HS-5 (cell line): ENCODE results near the gene VPS25.

Source experiments
- DNase-seq: peaks from one replicate; pipeline ENCODE4 v3.0.0-alpha.2; 2012; ENCODE audit warnings: low read depth

The VPS25 gene

DNA sequence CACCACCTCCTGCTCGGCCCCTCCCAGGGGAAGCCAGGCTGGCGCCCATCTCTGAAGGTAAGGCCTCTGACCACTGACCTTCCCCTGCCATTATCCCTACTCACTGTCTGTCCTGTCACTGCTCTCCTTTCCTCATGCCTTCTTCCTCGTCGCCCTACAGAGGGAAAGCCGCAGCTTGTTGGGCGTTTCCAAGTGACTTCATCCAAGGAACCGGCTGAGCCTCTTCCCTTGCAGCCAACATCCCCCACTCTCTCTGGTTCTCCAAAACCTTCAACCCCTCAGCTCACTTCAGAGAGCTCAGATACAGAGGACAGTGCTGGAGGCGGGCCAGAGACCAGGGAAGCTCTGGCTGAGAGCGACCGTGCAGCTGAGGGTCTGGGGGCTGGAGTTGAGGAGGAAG is 22.2 kb downstream of the VPS25 start:
- no peak for DNase-seq

DNA sequence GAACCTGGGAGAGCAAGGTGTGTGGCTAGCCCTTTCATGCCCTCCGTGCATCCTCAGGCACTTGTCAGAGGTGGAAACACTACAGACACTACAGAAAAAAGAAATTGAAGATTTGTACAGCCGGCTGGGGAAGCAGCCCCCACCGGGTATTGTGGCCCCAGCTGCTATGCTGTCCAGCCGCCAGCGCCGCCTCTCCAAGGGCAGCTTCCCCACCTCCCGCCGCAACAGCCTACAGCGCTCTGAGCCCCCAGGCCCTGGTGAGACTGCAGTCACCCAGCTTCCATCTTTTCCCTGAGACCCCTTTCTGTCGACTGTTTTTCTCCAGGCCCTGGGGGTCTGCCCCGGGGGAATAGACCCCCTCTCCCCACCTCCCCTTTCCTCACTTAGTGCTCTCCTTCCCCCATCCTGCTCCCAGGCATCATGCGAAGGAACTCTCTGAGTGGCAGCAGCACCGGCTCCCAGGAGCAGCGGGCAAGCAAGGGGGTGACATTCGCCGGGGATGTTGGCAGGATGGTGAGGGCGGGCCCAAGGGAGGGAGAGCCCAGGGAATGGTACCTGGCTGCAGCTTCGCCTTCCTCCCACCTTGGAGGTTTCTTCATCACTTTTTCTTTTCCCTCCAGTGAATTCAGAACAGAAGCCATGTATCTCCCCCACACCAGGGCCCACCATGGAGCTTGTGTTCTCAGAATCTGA is 23.0 kb downstream of the VPS25 start:
- DNase-seq: no peak

DNA sequence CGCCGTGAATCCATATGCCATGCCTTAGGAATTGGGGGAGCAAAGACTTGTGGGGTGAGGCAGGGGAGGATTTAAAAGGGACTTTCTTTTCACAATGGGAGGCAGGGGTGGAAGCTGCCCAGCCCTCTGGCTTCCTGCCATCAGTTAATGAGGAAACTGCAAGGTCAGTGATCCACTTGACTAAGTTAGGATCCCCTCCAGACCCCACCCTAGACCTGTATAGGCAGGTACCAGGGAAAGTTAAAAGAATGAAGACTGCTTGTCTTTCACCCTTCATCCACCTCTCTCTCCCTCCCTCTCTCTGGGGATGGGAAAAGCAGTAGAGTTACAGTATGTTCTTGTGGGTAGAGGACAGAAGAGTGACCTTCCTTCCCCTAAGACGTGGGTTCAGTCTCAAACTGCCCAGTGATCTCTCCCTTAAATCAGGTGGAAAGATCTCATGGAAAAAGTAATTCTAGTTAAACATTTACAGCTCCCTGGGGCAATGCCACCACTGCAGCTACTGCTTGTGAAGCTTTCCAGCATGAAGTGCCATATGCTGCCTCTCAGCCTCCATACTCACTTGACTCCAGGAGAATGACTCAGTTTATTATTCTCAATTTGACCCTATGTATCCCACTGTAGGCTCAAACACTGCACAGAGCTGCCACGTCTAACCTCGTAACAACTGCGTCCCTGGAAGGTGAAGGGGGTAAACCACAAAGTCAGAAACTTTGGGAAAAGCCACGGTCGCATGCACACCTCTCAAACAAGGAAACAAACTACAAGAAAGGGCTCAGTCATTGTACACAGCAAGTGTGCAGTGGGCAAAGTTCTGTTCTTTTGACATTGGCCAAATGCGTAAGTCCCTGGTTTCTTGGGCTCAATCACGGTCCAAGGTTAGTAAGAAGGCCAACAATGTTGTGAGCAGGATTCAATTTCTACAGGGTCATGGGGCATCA is 24.1 kb downstream of the VPS25 start:
- no peak for DNase-seq

DNA sequence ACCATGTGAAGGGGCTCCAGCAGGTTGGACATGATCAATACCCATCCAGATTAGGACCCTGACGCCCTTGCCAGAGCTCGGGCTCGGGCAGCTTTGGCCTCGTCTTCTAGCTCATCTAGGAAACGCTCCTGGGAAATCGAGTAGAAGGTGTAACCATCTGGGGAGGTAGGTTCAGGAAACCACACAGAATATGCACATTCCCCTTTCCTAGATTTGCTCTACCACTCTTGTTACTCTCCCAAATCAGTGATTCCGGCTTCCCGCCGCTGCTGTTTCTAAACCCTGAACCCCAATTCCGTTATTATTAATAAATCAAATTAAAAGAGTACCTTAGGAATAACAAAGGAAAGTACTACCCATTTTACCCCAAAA is 24.7 kb downstream of the VPS25 start:
- no peak for DNase-seq

DNA sequence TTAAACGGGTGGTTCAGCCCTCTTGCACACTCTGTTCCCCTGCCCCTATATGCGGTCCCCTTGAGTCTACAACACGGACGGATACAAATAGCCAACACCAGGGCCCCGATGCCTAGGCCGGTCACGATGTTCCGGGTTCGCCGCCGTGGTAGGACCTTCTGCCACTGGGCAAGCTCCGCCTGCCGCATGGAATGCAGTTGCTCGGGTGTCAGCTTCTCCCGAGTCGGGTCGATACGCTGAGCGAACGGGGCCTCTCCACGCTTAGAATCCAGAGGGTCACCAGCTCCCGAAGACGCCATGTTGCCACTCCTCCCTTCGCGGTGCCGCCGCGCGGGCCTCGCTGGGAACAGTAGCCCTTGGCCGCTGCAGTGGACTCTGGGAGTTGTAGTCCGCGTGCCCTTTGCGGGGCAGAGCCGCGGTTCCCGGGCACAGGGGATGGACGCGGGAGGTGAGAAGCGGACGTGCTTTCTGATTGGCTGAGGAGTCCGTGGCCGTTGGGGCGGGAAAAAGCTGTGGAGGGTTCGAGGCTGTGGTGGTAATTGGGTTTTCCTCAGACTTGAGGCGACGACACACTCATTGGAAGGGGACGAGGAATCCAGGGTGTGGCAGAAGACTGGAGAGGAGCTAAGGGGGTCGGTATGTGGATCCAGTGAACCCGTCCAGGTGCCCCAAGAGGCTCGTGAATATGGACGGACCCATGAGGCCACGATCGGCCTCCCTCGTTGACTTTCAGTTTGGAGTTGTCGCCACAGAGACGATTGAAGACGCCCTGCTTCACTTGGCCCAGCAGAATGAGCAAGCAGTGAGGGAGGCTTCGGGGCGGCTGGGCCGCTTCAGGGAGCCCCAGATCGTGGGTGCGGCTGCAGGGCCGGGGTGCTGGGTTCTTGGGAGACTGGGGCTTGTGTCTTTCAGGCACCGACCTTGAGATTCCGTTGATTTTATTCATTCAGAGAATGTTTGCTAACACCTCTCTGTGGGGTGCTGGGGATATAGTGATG is 25.4 kb downstream of the VPS25 start, which contains the start of the genes CNTD1 and COA3:
TSS of gene CNTD1 (plus strand) at position 479 of the 998 bp plus-strand sequence. CDS start at position 686, 207 bp downstream.
TSS of gene COA3 (minus strand) at position 322 of the 998 bp plus-strand sequence. CDS start at position 299, 23 bp downstream.
- DNase-seq: peak; percentile 53

DNA sequence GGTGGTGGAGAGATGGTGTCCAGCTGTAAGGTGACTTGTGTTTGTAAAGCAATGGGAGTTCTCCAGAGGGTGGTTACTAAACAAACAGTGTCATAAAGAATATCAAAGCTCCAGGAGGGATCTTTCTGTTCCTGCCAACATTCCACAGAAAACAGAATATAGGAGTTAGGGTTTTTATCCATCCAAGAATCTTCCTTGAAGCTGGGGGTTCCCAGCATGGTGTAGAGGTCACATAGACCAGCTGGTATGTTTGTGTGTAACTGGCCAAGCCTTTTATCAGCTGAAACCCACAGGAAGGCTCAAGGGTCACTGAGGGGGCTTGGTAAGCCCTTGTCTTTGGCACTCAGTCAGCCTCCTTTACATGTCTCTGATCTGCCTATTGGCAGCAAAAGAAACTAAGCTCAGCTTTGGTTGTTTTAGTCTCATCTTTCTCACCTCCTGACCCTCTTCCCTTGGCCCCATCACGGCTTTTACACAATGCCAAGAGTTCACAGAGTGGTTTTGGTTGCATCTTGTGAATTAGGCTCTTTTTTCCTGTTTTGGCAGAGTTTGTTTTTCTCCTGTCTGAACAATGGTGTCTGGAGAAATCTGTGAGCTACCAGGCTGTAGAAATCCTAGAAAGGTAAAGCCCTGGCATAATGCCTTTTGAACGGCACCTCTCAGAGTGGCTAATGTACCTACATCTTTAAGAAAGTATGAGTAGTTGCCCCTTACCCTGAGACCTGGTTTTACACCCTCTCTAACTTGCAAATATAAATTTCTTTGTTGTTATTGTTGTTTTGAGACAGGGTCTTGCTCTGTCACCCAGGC is 30.0 kb downstream of the VPS25 start:
- no peak for DNase-seq

DNA sequence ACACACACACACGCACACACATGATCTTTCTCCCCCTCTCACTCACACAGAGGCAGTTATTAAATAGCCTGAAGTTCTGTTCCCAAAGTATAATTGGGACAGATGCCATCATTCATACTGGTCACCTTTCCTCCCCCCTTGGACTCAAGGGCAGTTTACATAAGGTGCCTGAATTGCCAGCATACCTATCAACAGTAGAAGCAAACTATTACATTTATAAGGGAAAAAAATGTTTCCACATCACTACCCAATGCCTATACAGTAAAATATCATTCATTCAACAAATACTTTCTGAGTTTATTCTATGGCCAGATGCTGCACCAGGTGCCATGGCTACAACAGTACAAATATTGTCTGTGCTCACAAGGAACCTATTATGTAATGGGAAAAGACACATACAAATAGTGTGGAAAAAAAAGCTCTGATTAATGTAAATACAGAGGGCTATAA is 31.7 kb downstream of the VPS25 start:
- DNase-seq: no peak

DNA sequence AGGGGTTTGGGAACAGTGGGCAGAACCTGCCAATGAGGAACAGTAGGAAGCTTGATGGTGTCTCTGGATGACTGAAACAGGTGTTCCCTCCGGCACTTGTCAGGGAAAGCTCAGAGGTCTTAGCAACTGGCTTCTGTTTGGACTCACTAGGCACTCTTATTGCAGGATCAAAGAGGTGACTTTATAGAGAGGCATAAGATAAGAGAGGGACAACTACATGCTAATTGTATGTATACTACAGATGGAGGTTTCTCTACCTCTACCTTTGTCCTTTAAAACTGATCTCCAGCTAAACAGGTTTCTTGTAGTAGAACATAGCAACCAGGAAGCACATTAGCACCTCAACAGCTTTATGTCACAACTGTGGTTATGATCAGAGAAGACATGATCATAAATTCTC is 33.0 kb downstream of the VPS25 start:
- DNase-seq: no peak

DNA sequence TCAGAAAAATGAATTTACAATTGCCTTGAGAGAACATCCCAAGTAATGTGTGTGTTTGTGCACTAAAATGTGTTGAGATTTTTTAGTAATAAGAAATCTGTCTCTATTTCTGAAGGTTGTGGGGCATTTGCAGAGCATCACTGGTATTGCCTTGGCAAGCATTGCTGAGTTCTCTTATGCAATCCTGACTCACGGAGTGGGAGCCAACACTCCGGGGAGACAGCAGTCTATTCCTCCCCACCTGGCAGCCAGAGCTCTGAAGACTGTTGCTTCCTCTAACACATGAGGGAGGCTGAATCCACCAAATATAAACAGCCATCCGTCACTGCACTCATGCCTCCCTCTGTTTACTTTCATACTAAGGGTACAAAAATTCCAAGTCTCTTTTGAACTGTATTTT is 36.0 kb downstream of the VPS25 start:
- DNase-seq: peak; percentile 61

DNA sequence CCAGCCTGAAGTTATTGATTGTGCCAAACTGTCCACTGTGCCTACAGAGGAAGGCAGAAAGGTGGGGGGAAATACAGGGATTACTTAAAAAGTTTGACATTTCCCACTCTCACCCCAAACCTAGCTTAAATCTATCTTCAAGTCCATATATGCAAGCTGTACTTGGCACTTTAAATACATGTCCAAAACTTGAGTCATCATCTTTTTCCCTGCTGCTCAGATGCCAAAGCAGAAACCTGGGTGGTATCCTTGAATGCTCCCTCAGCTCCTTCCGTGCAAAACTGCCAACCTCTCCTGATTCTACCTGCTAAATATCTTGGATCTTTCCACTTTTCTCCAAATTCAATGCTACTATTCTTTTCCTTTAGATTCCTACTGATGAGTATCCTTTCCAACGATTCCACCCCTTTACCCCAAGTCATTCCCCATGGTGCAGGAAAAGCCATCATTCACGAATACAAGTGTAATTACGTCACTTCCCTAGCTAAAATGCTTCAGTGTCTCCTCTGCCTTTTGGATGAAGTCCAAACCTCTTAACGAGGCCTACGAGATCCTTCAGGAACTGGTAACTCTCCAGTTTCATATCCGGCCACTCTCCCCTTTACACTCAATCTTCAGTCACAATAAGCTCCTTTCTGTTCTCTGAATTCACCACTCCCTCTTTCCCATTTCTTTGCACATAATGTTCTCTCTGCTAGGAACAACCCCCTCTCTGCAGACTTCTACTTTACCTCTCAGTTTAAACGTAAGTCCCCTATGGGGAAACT is 41.6 kb downstream of the VPS25 start:
- peak; percentile 93 for DNase-seq

DNA sequence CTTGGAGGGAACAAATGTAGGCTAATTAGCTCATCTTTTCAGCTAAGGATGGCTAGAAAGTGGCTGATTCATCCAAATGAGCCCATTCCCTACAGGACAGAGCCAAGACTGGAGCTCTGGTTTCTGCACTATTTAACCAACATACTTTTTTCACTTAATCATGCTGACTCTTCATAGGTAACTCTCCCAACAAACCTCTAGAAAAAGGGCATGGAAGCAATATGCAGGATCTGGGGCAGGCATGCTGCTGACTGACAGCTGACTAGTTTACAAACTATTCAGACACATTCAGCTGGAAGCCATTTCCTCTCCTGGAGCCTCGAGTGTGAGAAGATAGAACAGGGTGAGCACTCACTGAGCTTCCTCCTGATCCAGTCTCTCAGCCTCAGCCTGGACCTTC is 44.6 kb downstream of the VPS25 start:
- DNase-seq: peak; percentile 77

DNA sequence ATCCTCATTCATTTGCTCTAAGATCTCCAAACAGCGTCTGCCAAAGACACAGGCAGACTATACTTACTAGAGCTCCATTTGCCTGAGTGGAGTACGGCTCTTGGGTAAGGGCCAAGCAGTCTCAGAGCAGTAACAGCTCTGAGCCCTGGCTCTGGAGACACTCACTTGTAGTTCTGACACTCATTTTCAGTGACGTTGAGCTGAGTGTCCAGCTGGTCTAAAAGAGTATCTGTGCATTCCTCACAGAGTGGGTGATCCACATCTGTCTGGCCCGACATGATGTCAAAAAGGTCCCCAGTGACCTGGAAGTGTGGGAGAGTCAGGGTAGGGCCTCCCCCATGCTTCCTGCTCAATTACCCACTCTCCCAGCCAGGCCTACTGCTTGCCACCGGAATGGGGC is 45.1 kb downstream of the VPS25 start:
- no peak for DNase-seq

DNA sequence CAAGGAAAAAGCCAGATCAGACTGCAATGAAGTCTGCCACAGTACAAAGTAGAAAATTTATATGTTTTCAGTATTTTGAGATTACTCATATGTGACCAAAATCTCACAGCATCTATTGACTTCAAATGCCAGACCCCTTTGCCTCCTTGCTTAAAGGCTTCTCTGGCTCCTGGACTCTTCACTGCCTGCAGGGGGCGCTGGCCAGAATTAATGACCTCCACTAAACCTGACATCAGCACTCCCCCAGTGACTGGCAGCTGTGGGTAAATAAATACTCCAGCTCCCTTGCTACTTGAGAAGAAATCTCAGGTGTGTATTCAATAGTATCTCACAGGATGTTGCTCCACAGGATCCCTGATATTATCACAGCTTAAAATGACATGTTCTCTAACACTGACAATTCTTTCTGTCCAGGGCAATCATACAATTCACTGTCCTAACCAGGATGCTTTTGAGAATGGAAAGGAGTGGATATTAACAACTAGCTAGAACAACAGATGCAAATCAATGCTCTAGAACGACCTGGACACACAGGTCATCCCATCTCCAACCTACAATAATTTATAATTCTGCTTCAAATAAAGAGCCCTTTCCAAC is 46.8 kb downstream of the VPS25 start:
- DNase-seq: no peak

DNA sequence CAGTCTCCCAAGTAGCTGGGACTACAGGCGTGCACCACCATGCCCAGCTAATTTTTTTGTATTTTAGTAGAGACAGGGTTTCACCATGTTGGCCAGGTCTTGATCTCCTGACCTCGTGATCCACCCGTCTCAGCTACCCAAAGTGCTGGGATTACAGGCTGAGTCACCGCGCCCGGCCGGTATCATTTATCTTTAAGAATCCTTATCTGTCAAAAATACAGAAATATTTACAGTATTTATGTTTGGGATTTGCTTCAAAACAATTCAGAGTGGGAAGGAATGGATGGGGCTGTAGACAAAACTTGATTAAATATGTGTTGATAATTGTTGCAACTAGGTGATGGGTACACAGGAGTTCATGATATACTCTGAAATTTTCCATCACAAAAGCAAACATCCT is 47.9 kb downstream of the VPS25 start:
- DNase-seq: no peak

DNA sequence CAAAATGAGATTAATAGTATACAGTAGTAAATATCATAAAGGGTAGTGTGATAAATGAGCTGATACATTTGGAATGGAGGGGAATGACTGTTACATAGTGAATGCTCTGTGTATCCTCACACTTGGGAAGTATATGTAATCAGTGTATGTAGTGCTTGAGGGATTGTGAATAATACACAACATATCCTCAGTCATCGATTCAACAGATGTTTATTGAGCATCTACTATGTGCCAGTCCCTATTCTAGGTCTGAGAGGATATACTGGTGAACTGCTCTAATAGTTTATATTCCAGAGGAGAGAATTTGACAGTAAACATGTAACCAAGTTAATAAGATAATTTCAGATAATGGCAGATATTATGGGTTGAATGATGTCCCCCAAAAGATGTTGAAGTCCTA is 54.2 kb downstream of the VPS25 start:
- no peak for DNase-seq
